Stimulated activated memory B cell treated with anti-CD40 and anti-IgM and Interleukin-4, amounts not matched to agents 10 μg/mL and 1 μg/mL and 100 μg/mL, for 72 hours (primary cell): ENCODE measurements around the gene DPF3.
"Not testable (repeated sequence)": the region's sequence is repeated elsewhere in the genome, so short reads cannot be mapped to it uniquely, and the experiment has no call there.

Experiments used
- ATAC-seq: fragments of 150-1000 bp; cut with Tn5 transposase; 2 replicates; pipeline ENCODE4 v1.10.0; 2021
- H3K27ac Mint-ChIP-seq: one replicate; pipeline ENCODE4 v1.8.0; 2022; ENCODE audit warnings: mild to moderate bottlenecking, mixed read lengths
- H3K27me3 Mint-ChIP-seq: one replicate; pipeline ENCODE4 v1.8.0; 2022; ENCODE audit warnings: mixed read lengths
- H3K36me3 Mint-ChIP-seq: one replicate; pipeline ENCODE4 v1.8.0; 2022; ENCODE audit warnings: mixed read lengths
- H3K4me1 Mint-ChIP-seq: one replicate; pipeline ENCODE4 v1.8.0; 2022; ENCODE audit warnings: mixed read lengths
- H3K4me3 Mint-ChIP-seq: one replicate; pipeline ENCODE4 v1.8.0; 2022; ENCODE audit warnings: mild to moderate bottlenecking, moderate library complexity, mixed read lengths
- H3K9me3 Mint-ChIP-seq: one replicate; pipeline ENCODE4 v1.8.0; 2022; ENCODE audit warnings: mixed read lengths

DPF3 gene

DNA sequence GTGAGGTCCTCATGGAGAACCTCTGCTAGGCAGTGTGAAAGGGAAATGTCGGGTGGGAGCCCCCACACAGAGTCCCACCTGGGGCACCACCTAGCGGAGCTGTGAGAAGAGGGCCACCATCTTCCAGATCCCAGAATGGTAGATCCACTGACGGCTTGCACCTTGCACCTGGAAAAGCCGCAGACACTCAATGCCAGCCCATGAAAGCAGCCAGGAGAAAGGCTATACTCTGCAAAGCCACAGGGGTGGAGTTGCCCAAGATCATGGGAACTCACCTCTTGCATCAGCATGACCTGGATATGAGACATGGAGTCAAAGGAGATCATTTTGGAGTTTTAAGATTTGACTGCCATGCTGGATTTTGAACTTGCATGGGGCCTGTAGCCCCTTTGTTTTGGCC, 145.0 kb downstream of the DPF3 start:
- peaks cover 35% of the 10 kb centered on the region for H3K36me3 Mint-ChIP-seq
- not testable (repeated sequence) for H3K27ac Mint-ChIP-seq, H3K4me3 Mint-ChIP-seq, H3K27me3 Mint-ChIP-seq, ATAC-seq, H3K9me3 Mint-ChIP-seq
- peaks cover 19% of the 10 kb centered on the region for H3K4me1 Mint-ChIP-seq

- Mint-ChIP-seq H3K9me3 (no peaks in the 10 kb centered on the region), H3K27ac (no peak overlapping the region), H3K36me3 (peaks cover 39% of the 10 kb centered on the region), H3K4me3 (no peak overlapping the region), H3K4me1 (peaks cover 16% of the 10 kb centered on the region), H3K27me3 (no peaks in the 10 kb centered on the region)
- ATAC-seq: no peak
These were observed 146.2 kb downstream of the DPF3 start for GRCh38 chr14:72747652-72748051.

GRCh38 chr14:72745991-72746980, 147.6 kb downstream of the DPF3 start:
- H3K4me1 Mint-ChIP-seq: peaks cover 2% of the 10 kb centered on the region

GRCh38 chr14:72745546-72745945, 148.4 kb downstream of the DPF3 start:
- Mint-ChIP-seq H3K4me1 (no peaks in the 10 kb centered on the region), H3K36me3 (peaks cover 45% of the 10 kb centered on the region), H3K27ac (no peak overlapping the region), H3K9me3 (no peaks in the 10 kb centered on the region), H3K27me3 (no peaks in the 10 kb centered on the region), H3K4me3 (no peak overlapping the region)
- ATAC-seq: no peak

More at GRCh38 chr14:72745991-72746980, 147.6 kb downstream of the DPF3 start:
- no peak for ATAC-seq
- peaks cover 45% of the 10 kb centered on the region for H3K36me3 Mint-ChIP-seq
- no peaks in the 10 kb centered on the region for H3K27me3 Mint-ChIP-seq
- H3K27ac Mint-ChIP-seq: no peak overlapping the region
- no peaks in the 10 kb centered on the region for H3K9me3 Mint-ChIP-seq
- H3K4me3 Mint-ChIP-seq: no peak overlapping the region

DNA sequence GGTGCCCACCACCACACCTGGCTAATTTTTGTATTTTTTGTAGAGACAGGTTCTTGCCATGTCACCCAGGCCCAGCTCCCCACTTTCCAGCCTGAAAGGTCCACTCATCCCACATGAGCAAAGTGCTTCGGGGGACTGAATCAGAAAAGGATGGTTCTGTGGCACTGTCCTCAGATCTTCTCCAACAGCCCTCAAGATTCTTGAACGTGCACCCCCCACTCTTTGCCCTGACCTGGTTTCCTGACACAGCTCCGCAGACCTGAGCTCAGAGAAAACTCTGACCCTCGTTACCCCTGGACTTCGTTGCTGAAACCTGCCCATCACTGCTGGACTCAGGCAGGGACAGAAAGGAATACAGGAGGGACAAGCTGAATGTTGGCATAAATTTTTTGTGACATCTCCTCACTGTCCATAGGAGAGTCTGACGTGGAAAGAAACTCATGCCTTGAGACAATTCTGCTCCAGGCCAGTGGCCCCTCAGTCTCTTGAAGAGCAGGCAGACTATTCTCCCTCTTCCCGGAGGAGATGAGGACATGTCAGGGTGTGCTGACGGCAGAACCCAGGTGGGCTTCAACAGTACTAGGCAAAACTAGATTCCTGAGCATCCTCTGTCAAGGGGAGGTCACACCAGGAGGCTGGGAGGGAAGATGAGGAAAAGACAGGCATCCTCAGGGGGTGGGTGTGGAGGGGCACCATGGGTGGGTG, 149.3 kb downstream of the DPF3 start:
- peaks cover 43% of the 10 kb centered on the region for H3K36me3 Mint-ChIP-seq
- no peaks in the 10 kb centered on the region for H3K9me3 Mint-ChIP-seq
- no peak overlapping the region for H3K4me3 Mint-ChIP-seq
- no peak overlapping the region for H3K27ac Mint-ChIP-seq
- no peak for ATAC-seq
- H3K4me1 Mint-ChIP-seq: no peaks in the 10 kb centered on the region
- H3K27me3 Mint-ChIP-seq: no peaks in the 10 kb centered on the region

GRCh38 chr14:72743626-72744025, 150.3 kb downstream of the DPF3 start:
- H3K36me3 Mint-ChIP-seq: peaks cover 34% of the 10 kb centered on the region
- no peaks in the 10 kb centered on the region for H3K4me1 Mint-ChIP-seq
- H3K9me3 Mint-ChIP-seq: no peaks in the 10 kb centered on the region
- H3K27ac Mint-ChIP-seq: no peak overlapping the region
- H3K27me3 Mint-ChIP-seq: no peaks in the 10 kb centered on the region
- no peak overlapping the region for H3K4me3 Mint-ChIP-seq
- no peak for ATAC-seq

- Mint-ChIP-seq H3K27me3 (no peaks in the 10 kb centered on the region), H3K4me3 (no peak overlapping the region)
- no peak for ATAC-seq
These were observed 151.1 kb downstream of the DPF3 start for GRCh38 chr14:72742838-72743195.

DNA sequence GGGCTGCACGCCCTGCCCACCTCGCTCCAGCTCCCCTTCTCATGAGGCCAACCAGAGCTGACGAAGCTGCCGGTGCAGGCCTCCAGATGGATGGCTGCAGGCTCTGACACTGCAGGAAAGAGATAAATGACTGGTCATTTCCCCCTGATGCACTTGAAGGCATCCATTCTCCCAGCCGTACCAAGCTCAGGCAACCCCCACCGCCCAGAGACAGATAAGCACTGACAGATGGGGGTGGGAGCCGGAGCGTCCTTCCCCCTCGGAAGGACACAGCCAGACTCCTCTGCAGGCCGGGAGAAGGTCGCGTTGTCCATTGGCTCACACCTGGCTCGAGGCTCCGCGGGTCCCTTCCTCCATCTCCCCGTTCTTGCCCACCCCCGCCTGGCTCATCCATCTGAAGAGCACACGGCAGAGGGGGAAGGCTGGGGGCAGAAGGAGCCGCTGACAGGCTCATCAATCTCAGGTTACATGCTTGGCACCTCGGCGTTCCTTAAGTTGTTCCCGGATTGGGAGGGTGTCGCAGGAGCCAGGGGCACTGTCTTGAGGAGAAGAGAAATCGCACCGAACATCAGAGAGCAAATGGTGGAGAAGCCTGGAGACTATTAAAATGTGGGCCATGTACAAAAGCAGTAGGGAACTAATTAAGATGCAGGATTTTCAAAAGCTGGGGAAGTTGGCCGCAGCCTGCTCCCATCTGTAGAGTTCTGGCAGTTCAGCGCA, 151.6 kb downstream of the DPF3 start:
- Mint-ChIP-seq H3K27ac (no peak overlapping the region), H3K9me3 (no peaks in the 10 kb centered on the region), H3K27me3 (no peaks in the 10 kb centered on the region), H3K4me3 (no peak overlapping the region), H3K4me1 (no peaks in the 10 kb centered on the region), H3K36me3 (peaks cover 21% of the 10 kb centered on the region)
- no peak for ATAC-seq

More at GRCh38 chr14:72742838-72743195, 151.1 kb downstream of the DPF3 start:
- Mint-ChIP-seq H3K36me3 (peaks cover 26% of the 10 kb centered on the region), H3K4me1 (no peaks in the 10 kb centered on the region), H3K27ac (no peak overlapping the region), H3K9me3 (no peaks in the 10 kb centered on the region)

GRCh38 chr14:72741826-72742117, 152.1 kb downstream of the DPF3 start:
- Mint-ChIP-seq H3K4me3 (no peak overlapping the region), H3K27ac (no peak overlapping the region), H3K27me3 (no peaks in the 10 kb centered on the region), H3K9me3 (no peaks in the 10 kb centered on the region), H3K4me1 (no peaks in the 10 kb centered on the region), H3K36me3 (peaks cover 16% of the 10 kb centered on the region)
- ATAC-seq: no peak

GRCh38 chr14:72740966-72741825, 152.7 kb downstream of the DPF3 start:
- Mint-ChIP-seq H3K27ac (no peak overlapping the region), H3K9me3 (no peaks in the 10 kb centered on the region), H3K36me3 (peaks cover 16% of the 10 kb centered on the region), H3K27me3 (no peaks in the 10 kb centered on the region), H3K4me3 (no peak overlapping the region), H3K4me1 (no peaks in the 10 kb centered on the region)
- no peak for ATAC-seq

- H3K4me1 Mint-ChIP-seq: no peaks in the 10 kb centered on the region
- H3K4me3 Mint-ChIP-seq: no peak overlapping the region
- H3K27ac Mint-ChIP-seq: no peak overlapping the region
- no peaks in the 10 kb centered on the region for H3K27me3 Mint-ChIP-seq
- no peaks in the 10 kb centered on the region for H3K9me3 Mint-ChIP-seq
- ATAC-seq: no peak
- H3K36me3 Mint-ChIP-seq: peaks cover 16% of the 10 kb centered on the region
These were observed 153.4 kb downstream of the DPF3 start for GRCh38 chr14:72740504-72740961.

DNA sequence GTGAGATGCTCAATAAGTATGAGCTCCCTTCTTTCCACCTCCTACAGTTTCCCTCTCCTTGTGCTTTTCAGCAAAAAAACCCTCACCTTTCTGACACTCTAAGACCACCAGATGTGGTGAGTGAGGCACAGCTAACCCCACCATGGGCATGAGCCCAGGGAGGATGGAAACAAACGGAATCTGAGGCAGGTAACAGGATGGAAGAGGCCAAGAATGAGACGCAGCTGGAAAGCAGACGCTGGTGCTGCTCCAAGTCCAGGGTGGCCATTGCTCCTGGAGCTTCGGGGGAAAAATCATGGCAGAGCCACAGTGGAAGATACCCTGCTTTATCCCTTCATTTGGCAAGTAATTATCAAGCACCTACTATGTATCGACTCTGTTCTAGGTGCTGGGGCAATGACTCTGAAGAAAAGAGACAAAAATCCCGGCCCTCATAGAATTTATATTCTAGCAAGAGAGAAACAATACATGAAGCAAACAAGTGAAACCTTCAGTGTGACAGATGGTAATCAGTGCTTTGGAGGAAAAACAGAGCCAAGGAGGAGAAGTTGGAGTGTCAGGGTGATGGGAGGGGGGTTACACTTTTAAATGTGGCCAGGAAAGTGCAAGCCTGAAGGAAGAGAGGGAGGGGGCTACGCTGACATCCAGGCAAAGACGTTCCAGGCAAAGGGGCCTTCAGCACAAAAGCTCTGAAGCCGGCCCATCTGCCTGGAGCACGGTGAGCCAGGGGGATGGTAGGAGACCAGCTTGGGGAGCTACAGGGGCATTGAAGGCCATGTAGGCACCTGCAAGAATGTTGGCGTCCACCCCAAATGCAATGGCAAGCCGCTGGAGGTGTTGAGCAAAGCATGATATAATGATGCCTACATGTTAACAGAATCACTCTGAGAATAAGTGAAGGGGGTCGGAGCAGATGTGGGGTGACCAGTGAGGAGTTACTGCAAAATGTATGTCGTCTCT, 154.2 kb downstream of the DPF3 start:
- no peak for ATAC-seq
- Mint-ChIP-seq H3K4me1 (no peaks in the 10 kb centered on the region), H3K9me3 (no peaks in the 10 kb centered on the region), H3K27ac (no peak overlapping the region), H3K27me3 (no peaks in the 10 kb centered on the region), H3K4me3 (no peak overlapping the region), H3K36me3 (peaks cover 15% of the 10 kb centered on the region)

DNA sequence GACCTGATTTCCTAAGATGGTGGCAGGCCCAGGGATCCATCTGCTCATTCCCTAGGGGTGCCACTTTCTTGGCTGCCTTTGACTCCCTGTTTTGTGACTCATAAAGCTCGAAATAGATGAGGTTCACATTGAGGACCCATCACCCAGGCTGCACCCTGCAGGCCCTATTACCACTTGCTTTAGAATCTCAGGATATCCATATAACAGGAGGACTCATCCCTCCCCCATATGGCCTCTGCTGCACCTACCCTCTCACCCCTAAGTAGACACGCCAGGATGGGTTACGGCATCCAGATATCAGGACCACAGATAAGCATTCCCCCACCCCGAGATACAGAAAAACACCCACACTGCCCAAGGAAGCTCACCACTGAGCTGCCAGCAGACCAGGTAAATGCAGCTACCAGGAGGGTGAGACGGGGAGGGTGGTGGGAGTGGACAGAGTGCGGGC, 155.7 kb downstream of the DPF3 start:
- Mint-ChIP-seq H3K27me3 (no peaks in the 10 kb centered on the region), H3K4me1 (peaks cover 3% of the 10 kb centered on the region), H3K9me3 (no peaks in the 10 kb centered on the region), H3K27ac (no peak overlapping the region), H3K4me3 (no peak overlapping the region), H3K36me3 (peaks cover 10% of the 10 kb centered on the region)
- no peak for ATAC-seq

GRCh38 chr14:72737560-72737943, 156.3 kb downstream of the DPF3 start:
- H3K27me3 Mint-ChIP-seq: no peaks in the 10 kb centered on the region
- peaks cover 5% of the 10 kb centered on the region for H3K36me3 Mint-ChIP-seq
- ATAC-seq: no peak
- H3K4me3 Mint-ChIP-seq: no peak overlapping the region
- peaks cover 10% of the 10 kb centered on the region for H3K4me1 Mint-ChIP-seq
- no peaks in the 10 kb centered on the region for H3K9me3 Mint-ChIP-seq
- H3K27ac Mint-ChIP-seq: no peak overlapping the region
